SK-N-SH (cell line): Measurements from ENCODE around the gene ZSWIM3. TPM values are rescaled to one million over a fixed set of nuclear protein-coding genes. Genes with fewer than 3 reads are reported as not detected.
A peak's percentile ranks its signal among the peaks of the same experiment; 100 is the strongest.

Experiments used
- CTCF ChIA-PET: fragments of 300-600, 350-600 bp; formaldehyde crosslinking; extraction: SDS; loops from one replicate; lab custom pipeline; 2021; lab: Yijun Ruan, JAX
- POLR2A ChIA-PET: fragments of 350-600 bp; sonication (Branson Sonifier 250); formaldehyde crosslinking; extraction: SDS; loops from one replicate; lab custom pipeline; 2020; ENCODE audit warnings: antibody characterized with exemption, inconsistent platforms; lab: Yijun Ruan, JAX
- DNase-seq: peaks from one replicate; pipeline ENCODE4 v3.0.0; 2012
- H2AFZ ChIP-seq: fragments of 200-600 bp; sonication (generic); 2 replicates; pipeline ENCODE4 v1.8.1; 2016; ENCODE audit warnings: antibody characterized with exemption, mild to moderate bottlenecking, low read depth
- H3F3A ChIP-seq: fragments of 200-600 bp; sonication (generic); replicated peaks from 2 replicates; pipeline ENCODE3; 2016; ENCODE audit warnings: antibody characterized with exemption, mild to moderate bottlenecking; ENCODE audit not compliant: insufficient read depth
- H3K27ac ChIP-seq, 2 experiments: fragments of 200-500 bp in 1 of 2; fragments of 200-600 bp in 1 of 2; sonication (Bioruptor generic) in 1 of 2; sonication (generic), shearing (Covaris generic) in 1 of 2; 2 replicates each; pipeline versions ENCODE4 v1.5.1 to v1.6.1; 2014 to 2016; ENCODE audit warnings: low read depth in 2 of 2, inconsistent platforms in 1 of 2, low read length in 1 of 2, mild to moderate bottlenecking in 1 of 2, mixed read lengths in 1 of 2
- H3K27me3 ChIP-seq: fragments of 200-600 bp; sonication (generic), shearing (Covaris generic); 2 replicates; pipeline ENCODE4 v1.6.1; 2016; ENCODE audit warnings: mixed run types; ENCODE audit not compliant: insufficient read depth
- H3K36me3 ChIP-seq, 2 experiments: fragments of 200-500 bp in 1 of 2; fragments of 200-600 bp in 1 of 2; sonication (Bioruptor generic) in 1 of 2; sonication (generic) in 1 of 2; replicated peaks in 1 of 2; 2 replicates each; pipeline versions ENCODE3 to v1.5.1; 2014 to 2016; ENCODE audit warnings: low read length in 1 of 2, mild to moderate bottlenecking in 1 of 2; ENCODE audit not compliant: insufficient read depth in 2 of 2, control insufficient read depth in 1 of 2
- H3K4me1 ChIP-seq, 2 experiments: fragments of 200-500 bp in 1 of 2; fragments of 200-600 bp in 1 of 2; sonication (Bioruptor generic) in 1 of 2; sonication (generic), shearing (Covaris generic) in 1 of 2; 2 replicates each; pipeline versions ENCODE4 v1.5.1 to v1.6.1; 2014 to 2016; ENCODE audit warnings: low read depth in 1 of 2, low read length in 1 of 2, mixed run types in 1 of 2; ENCODE audit not compliant: insufficient read depth in 2 of 2, control insufficient read depth in 1 of 2
- H3K4me2 ChIP-seq: fragments of 200-600 bp; sonication (generic), shearing (Covaris generic); 2 replicates; pipeline ENCODE4 v1.6.1; 2017; ENCODE audit warnings: mixed run types
- H3K4me3 ChIP-seq, 2 experiments: fragments of 200-500 bp in 1 of 2; fragments of 200-600 bp in 1 of 2; sonication (Bioruptor generic) in 1 of 2; sonication (generic), shearing (Covaris generic) in 1 of 2; 2 replicates each; pipeline versions ENCODE4 v1.5.1 to v1.8.1; 2014 to 2016; ENCODE audit warnings: low read depth in 2 of 2, inconsistent platforms in 1 of 2, low read length in 1 of 2, mild to moderate bottlenecking in 1 of 2, mixed read lengths in 1 of 2, moderate library complexity in 1 of 2
- H3K79me2 ChIP-seq: fragments of 200-600 bp; sonication (generic); 2 replicates; pipeline ENCODE4 v1.8.1; 2017; ENCODE audit warnings: mild to moderate bottlenecking; ENCODE audit not compliant: insufficient read depth
- H3K9ac ChIP-seq: fragments of 200-600 bp; sonication (generic); 2 replicates; pipeline ENCODE4 v1.6.1; 2017; ENCODE audit warnings: mixed run types
- H3K9me2 ChIP-seq: fragments of 200-600 bp; sonication (generic); 2 replicates; pipeline ENCODE4 v1.6.1; 2017; ENCODE audit warnings: mixed run types
- H3K9me3 ChIP-seq: fragments of 200-600 bp; sonication (generic); 2 replicates; pipeline ENCODE4 v1.6.1; 2017; ENCODE audit warnings: mixed run types, mild to moderate bottlenecking, moderate library complexity
- H4K20me1 ChIP-seq: fragments of 200-600 bp; sonication (generic); 2 replicates; pipeline ENCODE4 v1.6.1; 2017; ENCODE audit warnings: mild to moderate bottlenecking, mixed run types; ENCODE audit not compliant: insufficient read depth
- GABPA ChIP-seq: IDR thresholded peaks from 2 replicates; pipeline ENCODE4 v1.4.0; 2012; ENCODE audit warnings: low read depth, mild to moderate bottlenecking
- GATA2 ChIP-seq: sonication (generic); formaldehyde crosslinking; IDR thresholded peaks from 2 replicates; pipeline ENCODE4 v1.5.0; 2020; ENCODE audit warnings: mild to moderate bottlenecking, missing genetic modification reagents
- RAD21 ChIP-seq: IDR thresholded peaks from 2 replicates; pipeline ENCODE4 v1.6.1; 2012; ENCODE audit warnings: mild to moderate bottlenecking, low read length
- RFX5 ChIP-seq: IDR thresholded peaks from 2 replicates; pipeline ENCODE4 v1.6.1; 2012; ENCODE audit warnings: mild to moderate bottlenecking, improper control_type of control experiment, low read length
- RXRA ChIP-seq: IDR thresholded peaks from 2 replicates; pipeline ENCODE4 v1.4.0; 2012; ENCODE audit warnings: low read depth, mild to moderate bottlenecking, borderline replicate concordance
- SIN3A ChIP-seq: IDR thresholded peaks from 2 replicates; pipeline ENCODE4 v1.6.1; 2012; ENCODE audit warnings: low read depth, mild to moderate bottlenecking, low read length, moderate library complexity, borderline replicate concordance
- TAF1 ChIP-seq: IDR thresholded peaks from 2 replicates; pipeline ENCODE4 v1.6.1; 2012; ENCODE audit warnings: low read depth, mild to moderate bottlenecking, low read length, moderate library complexity, borderline replicate concordance
- USF1 ChIP-seq: IDR thresholded peaks from 2 replicates; pipeline ENCODE4 v1.4.0; 2012; ENCODE audit warnings: low read depth, borderline replicate concordance
- ZBTB33 ChIP-seq: IDR thresholded peaks from 2 replicates; pipeline ENCODE4 v1.4.0; 2012; ENCODE audit warnings: low read depth, borderline replicate concordance
- WGBS: methylation state at CpG from one replicate; pipeline ENCODE4 v1.1.6; 2017; ENCODE audit warnings: low lambda C conversion rate; 5-methylcytosine and 5-hydroxymethylcytosine counted together
- polyA plus RNA-seq, 3 experiments: library from polyadenylated mRNA; depleted of rRNA; stranded (reverse); fragments of >200 nt; gene quantifications; 2 replicates each; pipeline ENCODE4 v1.2.3, GENCODE V29; 2012

Gene ZSWIM3
- polyA plus RNA-seq, 1 of the 3 experiments (the other 2 are of a cell fraction) = 2.3 TPM

- TF ChIP-seq RFX5 = no peak
- no peak overlapping the region for H3K4me3 ChIP-seq
- no peaks in the 10 kb centered on the region for H4K20me1 ChIP-seq
- H3K9ac ChIP-seq = no peak overlapping the region
- no peaks in the 10 kb centered on the region for H3K9me3 ChIP-seq
- CTCF ChIA-PET = no interaction called here
- H3K9me2 ChIP-seq = no peaks in the 10 kb centered on the region
- DNase-seq = no peak
- peaks cover 5% of the 10 kb centered on the region for H3F3A ChIP-seq
- 79% methylated on average over 5 of the region's 5 CpGs for WGBS
- POLR2A ChIA-PET = no interaction called here
- H3K4me2 ChIP-seq = no peak overlapping the region
- H3K79me2 ChIP-seq = no peaks in the 10 kb centered on the region
- H3K4me1 ChIP-seq = peaks cover under 1 to 12% of the 10 kb centered on the region in 2 experiments; a peak in 1 of 4 replicates
- H3K27me3 ChIP-seq = no peaks in the 10 kb centered on the region
- H3K36me3 ChIP-seq = no peaks in the 10 kb centered on the region
- H3K27ac ChIP-seq = no peak overlapping the region
- H2AFZ ChIP-seq = peak overlapping the region; percentile 56; the same call in 1 of the 2 replicates
Observed at GRCh38 chr20:45917790-45918141, 60.4 kb downstream of the ZSWIM3 start.

- WGBS = 92% methylated on average over 5 of the region's 5 CpGs
- Histone ChIP-seq H3K4me2 (no peak overlapping the region), H3F3A (peaks cover 5% of the 10 kb centered on the region), H3K79me2 (no peaks in the 10 kb centered on the region), H3K27ac (no peak overlapping the region), H3K36me3 (no peaks in the 10 kb centered on the region), H3K9ac (no peak overlapping the region), H3K27me3 (no peaks in the 10 kb centered on the region), H2AFZ (peak overlapping the region; percentile 56; the same call in 1 of the 2 replicates), H3K9me2 (no peaks in the 10 kb centered on the region), H3K4me3 (no peak overlapping the region), H4K20me1 (no peaks in the 10 kb centered on the region), H3K4me1 (peaks cover 0 to 12% of the 10 kb centered on the region in 2 experiments; a peak in 1 of 4 replicates), H3K9me3 (no peaks in the 10 kb centered on the region)
- ChIA-PET CTCF (interaction anchor here (0.8 to 2.6 kb wide), 3 partner anchors 15 to 51 kb away, joined by 3 to 8 read pairs (median 7); no protein-coding TSS in a partner anchor), POLR2A (interaction anchor here (3.3 kb wide), 2 partner anchors 12 to 16 kb away, joined by 19 to 34 read pairs; partner anchors contain the start of gene PCIF1)
- TF ChIP-seq GABPA (no peak), USF1 (no peak), RAD21 (no peak), GATA2 (CRISPR knock-in tag) (no peak), RXRA (no peak), SIN3A (no peak), TAF1 (no peak), ZBTB33 (no peak)
- DNase-seq = no peak
Observed at GRCh38 chr20:45918182-45918737, 60.8 kb downstream of the ZSWIM3 start.
